Choroid plexus epithelial cell (primary cell): Measurements from ENCODE around the gene ARHGEF12.
A peak's percentile ranks its signal among the peaks of the same experiment; 100 is the strongest.

Experiments used
- DNase-seq: peaks from one replicate; pipeline ENCODE4 v3.0.0-alpha.2; 2010; ENCODE audit warnings: low read depth
- H3K4me3 ChIP-seq: 2 replicates; pipeline ENCODE4 v1.5.1; 2011; ENCODE audit warnings: low read depth, mild to moderate bottlenecking, control low read depth, low read length, moderate library complexity
- TF ChIP-seq, protein P1 (sequence below): conservative IDR thresholded peaks from 2 replicates; pipeline ENCODE4 v1.5.1; 2011; ENCODE audit warnings: low read depth, mild to moderate bottlenecking, control low read depth, inconsistent platforms, low read length, moderate library complexity

Gene ARHGEF12

DNA sequence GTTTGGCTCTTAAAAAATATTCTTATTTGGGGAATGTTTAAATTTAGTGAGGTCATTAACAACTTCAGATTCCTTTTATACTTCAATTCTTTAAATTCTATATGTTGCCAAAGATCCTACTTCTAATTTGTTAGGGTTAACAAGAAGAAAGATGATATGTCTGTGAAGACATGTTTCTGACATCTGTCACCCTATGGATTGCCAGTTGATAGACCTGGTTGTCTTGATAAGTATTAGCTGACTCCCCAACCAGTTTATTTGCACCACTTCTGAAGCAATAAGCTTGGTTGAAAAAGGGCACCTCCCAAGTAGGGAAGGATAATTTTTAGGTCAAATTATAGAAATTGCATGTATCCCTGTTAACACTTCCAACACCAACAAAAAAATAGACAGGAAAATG is 29.3 kb downstream of the ARHGEF12 start:
- TF ChIP-seq, protein P1, sequence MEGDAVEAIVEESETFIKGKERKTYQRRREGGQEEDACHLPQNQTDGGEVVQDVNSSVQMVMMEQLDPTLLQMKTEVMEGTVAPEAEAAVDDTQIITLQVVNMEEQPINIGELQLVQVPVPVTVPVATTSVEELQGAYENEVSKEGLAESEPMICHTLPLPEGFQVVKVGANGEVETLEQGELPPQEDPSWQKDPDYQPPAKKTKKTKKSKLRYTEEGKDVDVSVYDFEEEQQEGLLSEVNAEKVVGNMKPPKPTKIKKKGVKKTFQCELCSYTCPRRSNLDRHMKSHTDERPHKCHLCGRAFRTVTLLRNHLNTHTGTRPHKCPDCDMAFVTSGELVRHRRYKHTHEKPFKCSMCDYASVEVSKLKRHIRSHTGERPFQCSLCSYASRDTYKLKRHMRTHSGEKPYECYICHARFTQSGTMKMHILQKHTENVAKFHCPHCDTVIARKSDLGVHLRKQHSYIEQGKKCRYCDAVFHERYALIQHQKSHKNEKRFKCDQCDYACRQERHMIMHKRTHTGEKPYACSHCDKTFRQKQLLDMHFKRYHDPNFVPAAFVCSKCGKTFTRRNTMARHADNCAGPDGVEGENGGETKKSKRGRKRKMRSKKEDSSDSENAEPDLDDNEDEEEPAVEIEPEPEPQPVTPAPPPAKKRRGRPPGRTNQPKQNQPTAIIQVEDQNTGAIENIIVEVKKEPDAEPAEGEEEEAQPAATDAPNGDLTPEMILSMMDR: no peak
- no peak overlapping the region for H3K4me3 ChIP-seq
- DNase-seq: no peak

DNA sequence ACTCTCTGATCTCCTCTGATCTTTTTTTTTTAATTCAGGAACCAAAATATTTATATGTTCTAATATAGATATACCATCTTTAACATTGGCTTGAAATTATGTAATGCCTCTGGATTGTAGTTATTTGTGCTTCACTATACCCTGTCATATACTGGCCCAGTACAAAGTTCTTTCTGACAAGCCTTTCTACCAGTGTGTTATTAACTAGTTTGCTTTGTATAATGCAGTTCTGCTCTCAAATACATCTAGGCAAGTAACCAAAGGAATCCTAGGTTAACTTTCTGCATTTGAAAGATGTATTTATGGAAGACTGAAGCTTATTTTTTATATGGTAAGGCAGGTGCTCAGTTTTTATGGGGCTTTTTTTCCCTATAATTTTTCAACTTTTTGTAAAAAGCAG is 36.1 kb downstream of the ARHGEF12 start:
- no peak overlapping the region for H3K4me3 ChIP-seq
- DNase-seq: no peak
- TF ChIP-seq, protein P1: no peak

DNA sequence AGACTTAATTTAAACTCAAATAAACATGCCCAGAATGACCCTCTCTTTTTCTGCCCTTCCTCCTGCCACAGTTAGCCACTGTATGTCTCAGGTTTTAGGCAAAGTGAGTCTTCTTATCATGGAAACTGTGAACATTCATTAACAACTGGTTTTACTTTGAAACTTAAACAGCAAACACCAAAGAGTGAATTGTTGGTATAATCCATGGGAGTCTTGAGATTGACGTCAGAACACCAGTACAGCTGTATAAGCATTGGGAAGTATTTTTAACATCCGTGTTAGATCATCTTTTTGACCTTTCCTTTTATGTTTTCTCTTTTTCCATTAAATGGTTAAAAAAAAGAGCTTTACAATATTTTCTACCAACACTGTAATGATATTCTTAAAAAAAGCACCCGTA is 38.9 kb downstream of the ARHGEF12 start:
- TF ChIP-seq, protein P1: no peak
- DNase-seq: peak; percentile 86
- no peak overlapping the region for H3K4me3 ChIP-seq

DNA sequence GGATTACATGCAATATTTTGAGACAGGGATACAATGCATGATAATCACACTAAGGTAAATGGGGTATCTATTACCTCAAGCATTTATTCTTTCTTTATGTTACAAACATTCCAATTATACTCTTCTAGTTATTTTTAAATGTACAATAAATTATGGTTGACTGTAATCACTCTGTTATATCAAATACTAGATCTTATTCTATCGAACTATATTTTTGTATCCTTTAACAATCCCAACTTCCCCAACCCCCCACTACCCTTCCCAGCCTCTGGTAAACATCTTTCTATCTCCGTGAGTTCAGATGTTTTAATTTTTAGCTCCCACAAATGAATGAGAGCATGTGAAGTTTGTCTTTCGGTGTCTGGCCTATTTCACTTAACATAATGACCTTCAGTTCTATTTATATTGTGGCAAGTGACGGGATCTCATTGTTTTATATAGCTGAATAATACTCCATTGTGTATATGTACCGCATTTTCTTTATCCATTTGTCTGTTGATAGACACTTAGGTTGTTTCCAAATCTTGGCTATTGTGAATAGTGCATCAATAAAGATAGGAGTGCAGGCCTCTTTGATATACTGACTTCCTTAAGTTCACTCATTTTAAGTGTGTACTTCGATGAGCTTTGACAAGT is 40.5 kb downstream of the ARHGEF12 start:
- TF ChIP-seq, protein P1: no peak
- no peak overlapping the region for H3K4me3 ChIP-seq
- no peak for DNase-seq

DNA sequence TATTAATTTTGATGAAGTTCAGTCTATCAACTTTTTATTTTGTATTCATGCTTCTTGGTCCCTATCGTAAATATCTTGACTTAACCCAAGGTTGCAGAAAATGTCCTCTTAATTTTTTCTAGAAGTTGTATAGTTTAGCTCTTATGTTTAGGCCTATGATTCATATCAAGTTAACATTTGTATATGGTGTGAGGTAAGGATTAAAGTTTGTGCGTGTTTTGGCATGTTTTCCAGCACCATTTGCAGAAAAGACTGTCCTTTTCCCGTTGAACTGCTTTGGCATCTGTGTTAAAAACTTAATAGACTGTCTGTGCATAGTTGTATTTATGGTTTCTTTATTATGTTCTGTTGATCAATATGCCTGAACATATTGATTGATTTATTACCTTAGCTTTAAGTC is 42.3 kb downstream of the ARHGEF12 start:
- TF ChIP-seq, protein P1: no peak
- H3K4me3 ChIP-seq: no peak overlapping the region
- no peak for DNase-seq

DNA sequence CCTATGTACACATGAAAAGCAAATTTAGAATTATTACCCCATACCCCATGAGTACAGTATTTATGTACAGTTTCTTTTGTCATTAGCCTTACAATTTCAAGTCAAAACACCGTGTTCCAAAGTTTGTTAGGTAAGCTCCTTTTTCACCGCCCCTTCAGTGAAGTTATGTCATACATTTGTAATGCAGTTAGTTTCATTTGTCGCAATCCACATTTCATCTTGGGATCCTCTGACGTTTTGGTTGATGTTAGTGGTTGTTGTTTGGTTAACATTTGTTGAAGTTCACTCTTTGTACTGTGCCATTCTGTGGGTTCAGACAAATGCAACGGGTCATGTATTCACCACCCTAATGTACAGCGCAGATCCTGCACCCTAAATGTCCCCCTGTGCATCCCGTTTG is 45.2 kb downstream of the ARHGEF12 start:
- TF ChIP-seq, protein P1: no peak
- H3K4me3 ChIP-seq: no peak overlapping the region
- peak; percentile 50 for DNase-seq

DNA sequence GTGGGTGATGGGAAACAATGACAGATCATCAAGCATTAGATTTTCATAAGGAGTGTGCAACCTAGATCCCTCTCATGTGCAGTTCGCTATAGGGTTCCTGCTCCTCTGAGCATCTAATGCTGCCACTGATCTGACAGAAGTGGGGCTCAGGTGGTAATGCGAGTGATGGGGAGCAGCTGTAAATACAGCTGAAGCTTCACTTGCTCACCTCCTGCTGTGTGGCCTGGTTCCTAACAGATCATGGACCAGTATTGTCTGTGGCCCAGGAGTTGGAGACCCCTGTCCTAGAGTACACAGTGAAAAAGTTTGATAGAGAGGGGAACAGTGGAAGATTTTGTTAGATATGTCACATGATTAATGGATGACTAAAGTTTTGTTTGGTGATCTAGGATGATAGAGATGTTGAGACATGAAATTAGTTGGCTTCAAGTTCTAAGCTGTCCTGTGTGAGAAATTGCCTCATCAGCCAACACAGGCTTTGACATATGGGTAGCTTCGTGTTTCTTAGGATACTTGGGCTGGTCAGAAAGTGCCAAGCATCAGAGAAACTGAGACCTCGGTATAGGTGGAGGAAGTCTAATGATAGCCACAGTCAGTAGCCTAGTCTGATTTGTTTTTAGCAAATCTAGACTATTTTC is 47.4 kb downstream of the ARHGEF12 start:
- TF ChIP-seq, protein P1: no peak
- no peak for DNase-seq
- H3K4me3 ChIP-seq: no peak overlapping the region
